Endodermal cell (in vitro differentiated cells): ENCODE measurements around the gene ZFP30. TPM values are rescaled to one million over a fixed set of nuclear protein-coding genes. Genes with fewer than 3 reads are reported as not detected.
A peak's percentile ranks its signal among the peaks of the same experiment; 100 is the strongest.

Source experiments
- DNase-seq: peaks from one replicate; pipeline ENCODE4 v3.0.0-alpha.2; 2017
- H3K27ac ChIP-seq: 2 replicates; pipeline ENCODE4 v1.5.1; 2013; ENCODE audit warnings: mild to moderate bottlenecking, low read depth, low read length, moderate library complexity
- H3K27me3 ChIP-seq: 2 replicates; pipeline ENCODE4 v1.6.1; 2013; ENCODE audit warnings: mild to moderate bottlenecking, low read length, moderate library complexity; ENCODE audit not compliant: insufficient read depth, control insufficient read depth, poor library complexity, severe bottlenecking
- H3K36me3 ChIP-seq: 2 replicates; pipeline ENCODE4 v1.7.0; 2013; ENCODE audit warnings: mild to moderate bottlenecking, low read length, moderate library complexity; ENCODE audit not compliant: control insufficient read depth, insufficient read depth
- H3K4me1 ChIP-seq: one replicate; pipeline ENCODE4 v1.7.0; 2013; ENCODE audit warnings: low read length; ENCODE audit not compliant: control insufficient read depth, insufficient read depth
- H3K4me3 ChIP-seq: 2 replicates; pipeline ENCODE4 v1.5.1; 2013; ENCODE audit warnings: mild to moderate bottlenecking, low read length, moderate library complexity
- H3K9ac ChIP-seq: 2 replicates; pipeline ENCODE4 v1.6.1; 2013; ENCODE audit warnings: mild to moderate bottlenecking, low read length, moderate library complexity; ENCODE audit not compliant: poor library complexity, severe bottlenecking; ENCODE audit errors: extremely low read depth
- H3K9me3 ChIP-seq: 2 replicates; pipeline ENCODE4 v1.6.1; 2013; ENCODE audit warnings: mild to moderate bottlenecking, low read length, moderate library complexity; ENCODE audit not compliant: control insufficient read depth
- H3K27ac Mint-ChIP-seq: 2 replicates; pipeline ENCODE4 v1.8.0; 2020; ENCODE audit warnings: mixed read lengths
- H3K27me3 Mint-ChIP-seq: 2 replicates; pipeline ENCODE4 v1.8.0; 2021; ENCODE audit warnings: mild to moderate bottlenecking, mixed read lengths; ENCODE audit not compliant: insufficient read depth
- H3K36me3 Mint-ChIP-seq: 2 replicates; pipeline ENCODE4 v1.8.0; 2020; ENCODE audit warnings: low read depth, mixed read lengths
- H3K4me1 Mint-ChIP-seq: 2 replicates; pipeline ENCODE4 v1.8.0; 2020; ENCODE audit warnings: mixed read lengths
- H3K4me3 Mint-ChIP-seq: 2 replicates; pipeline ENCODE4 v1.8.0; 2020; ENCODE audit warnings: mild to moderate bottlenecking, moderate library complexity, mixed read lengths
- H3K9me3 Mint-ChIP-seq: 2 replicates; pipeline ENCODE4 v1.8.0; 2020; ENCODE audit warnings: mild to moderate bottlenecking, mixed read lengths
- CTCF ChIP-seq: fragments of 200-600 bp; sonication (generic); conservative IDR thresholded peaks from 2 replicates; pipeline ENCODE4 v1.5.0; 2021; ENCODE audit warnings: antibody characterized with exemption, mild to moderate bottlenecking
- WGBS, 2 experiments: methylation state at CpG; one replicate each; pipeline versions ENCODE4 v1.1.5 to v1.1.7; 2013; ENCODE audit warnings: missing lambda C conversion rate in 2 of 2, mixed read lengths in 1 of 2; ENCODE audit not compliant: insufficient coverage in 1 of 2, insufficient read length in 1 of 2; 5-methylcytosine and 5-hydroxymethylcytosine counted together
- total RNA-seq, 2 donors: library from RNA; stranded (reverse); fragmentation: NEBNext Ultra II Directional in 1 of 2; extraction: Animal tissue kit (Norgen Biotek cat#: 25700) in 1 of 2; gene quantifications; 2 replicates in 1 of 2; 3 replicates in 1 of 2; pipeline ENCODE4 v1.2.1, GENCODE V29; 2021

ZFP30 gene
- total RNA-seq, 2 donors from 2014 or later = 14.5 to 22.5 TPM

GRCh38 chr19:37635076-37636056, 19.9 kb downstream of the ZFP30 start:
- H3K27me3 Mint-ChIP-seq = no peaks in the 10 kb centered on the region
- H3K27ac Mint-ChIP-seq = no peak overlapping the region
- no peak for TF ChIP-seq CTCF
- Histone ChIP-seq H3K4me3 (peak overlapping the region; percentile 65), H3K36me3 (peaks cover 68% of the 10 kb centered on the region), H3K4me1 (no peaks in the 10 kb centered on the region), H3K27ac (no peak overlapping the region), H3K27me3 (no peaks in the 10 kb centered on the region), H3K9ac (no peak overlapping the region), H3K9me3 (peaks cover 96% of the 10 kb centered on the region)
- 92 to 98% methylated on average over 2 to 10 of the region's 11 CpGs for WGBS, 2 experiments
- H3K4me1 Mint-ChIP-seq = no peaks in the 10 kb centered on the region
- peaks cover 66% of the 10 kb centered on the region for H3K36me3 Mint-ChIP-seq
- H3K9me3 Mint-ChIP-seq = peaks cover 81% of the 10 kb centered on the region
- no peak overlapping the region for H3K4me3 Mint-ChIP-seq
- no peak for DNase-seq

GRCh38 chr19:37594982-37595382, 60.3 kb downstream of the ZFP30 start:
- peaks cover 22% of the 10 kb centered on the region for H3K27me3 ChIP-seq

More at GRCh38 chr19:37594982-37595382, 60.3 kb downstream of the ZFP30 start:
- WGBS, 2 experiments = 10 to 17% methylated on average over 6 to 20 of the region's 20 CpGs
- Histone ChIP-seq H3K36me3 (peaks cover 6% of the 10 kb centered on the region), H3K27ac (no peak overlapping the region), H3K9ac (peak overlapping the region; percentile 67), H3K9me3 (peaks cover 14% of the 10 kb centered on the region), H3K4me3 (peak overlapping the region; percentile 96), H3K4me1 (no peaks in the 10 kb centered on the region)
- Mint-ChIP-seq H3K27ac (peak overlapping the region; percentile 99), H3K9me3 (peaks cover 16% of the 10 kb centered on the region), H3K36me3 (peaks cover 11% of the 10 kb centered on the region), H3K27me3 (peaks cover 29% of the 10 kb centered on the region), H3K4me3 (peak overlapping the region; percentile 94), H3K4me1 (peaks cover 11% of the 10 kb centered on the region)
- DNase-seq = no peak
- TF ChIP-seq CTCF = no peak
